HepG2 (cell line): ENCODE results near the gene SLC15A1.

Experiments
- EZH2 ChIP-seq: conservative IDR thresholded peaks from 2 replicates; pipeline ENCODE4 v1.6.1; 2012; ENCODE audit warnings: mild to moderate bottlenecking, low read depth, low read length, moderate library complexity
- HOXA5 ChIP-seq: sonication (generic); formaldehyde crosslinking; IDR thresholded peaks from 2 replicates; pipeline ENCODE4 v1.4.0; 2020; ENCODE audit warnings: missing genetic modification reagents
- KDM4B ChIP-seq: sonication (generic); formaldehyde crosslinking; IDR thresholded peaks from 2 replicates; pipeline ENCODE4 v1.4.0; 2020; ENCODE audit warnings: missing genetic modification reagents
- SMAD9 ChIP-seq: sonication (generic); formaldehyde crosslinking; IDR thresholded peaks from 2 replicates; pipeline ENCODE4 v1.5.1; 2020; ENCODE audit warnings: mild to moderate bottlenecking, missing genetic modification reagents
- TAF1 ChIP-seq: sonication (generic); formaldehyde crosslinking; IDR thresholded peaks from 2 replicates; pipeline ENCODE4 v1.4.0; 2020; ENCODE audit warnings: missing genetic modification reagents
- TP53 ChIP-seq: sonication (generic); formaldehyde crosslinking; conservative IDR thresholded peaks from 2 replicates; pipeline ENCODE4 v1.4.0; 2020; ENCODE audit warnings: missing genetic modification reagents
- ZNF850 ChIP-seq: sonication (generic); formaldehyde crosslinking; conservative IDR thresholded peaks from 2 replicates; pipeline ENCODE4 v1.9.0; 2021; ENCODE audit warnings: mild to moderate bottlenecking, missing genetic modification reagents
- TF ChIP-seq, protein P1 (sequence below): IDR thresholded peaks from 2 replicates; pipeline ENCODE4 v1.6.1; 2012; ENCODE audit warnings: inconsistent platforms
- TF ChIP-seq, protein P2 (sequence below): sonication (generic); formaldehyde crosslinking; IDR thresholded peaks from 2 replicates; pipeline ENCODE4 v1.8.1; 2023; ENCODE audit warnings: missing genetic modification reagents, mild to moderate bottlenecking, borderline replicate concordance
- TF ChIP-seq, protein P3 (sequence below), 2 experiments: sonication (generic) in 1 of 2; formaldehyde crosslinking in 1 of 2; IDR thresholded peaks; 2 replicates each; pipeline versions ENCODE4 v1.6.1 to v1.9.0; 2014 to 2022; ENCODE audit warnings: antibody characterized with exemption in 1 of 2, borderline replicate concordance in 1 of 2, inconsistent platforms in 1 of 2, low read depth in 1 of 2, missing genetic modification reagents in 1 of 2
- TF ChIP-seq, protein P4 (sequence below): sonication (generic); formaldehyde crosslinking; IDR thresholded peaks from 2 replicates; pipeline ENCODE4 v1.5.0; 2020; ENCODE audit warnings: mild to moderate bottlenecking, missing genetic modification reagents, moderate library complexity
- TF ChIP-seq, protein P5 (sequence below): sonication (generic); formaldehyde crosslinking; IDR thresholded peaks from 2 replicates; pipeline ENCODE4 v1.8.1; 2023; ENCODE audit warnings: mild to moderate bottlenecking, missing genetic modification reagents

DNA sequence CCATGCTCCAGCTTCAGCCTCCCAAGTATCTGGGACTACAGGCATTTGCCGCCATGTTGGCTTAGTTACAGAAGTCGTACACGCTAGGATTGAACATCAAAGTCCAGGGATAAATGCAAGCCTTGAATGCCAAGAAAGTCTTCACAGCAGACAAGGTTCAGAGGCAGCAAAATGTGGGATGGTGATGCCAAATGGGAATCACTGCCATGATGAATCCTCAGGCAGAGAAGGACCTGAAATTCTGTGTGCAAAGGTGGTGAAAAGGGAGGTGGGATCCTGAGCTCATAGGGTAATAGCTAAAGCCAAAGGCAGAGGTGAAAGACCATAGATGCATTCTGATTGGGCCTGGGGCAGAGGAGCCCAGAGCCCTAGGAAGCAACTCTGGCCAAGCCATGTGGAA lies 96.2 kb downstream of the SLC15A1 start:
- no peak for TF ChIP-seq TAF1 (CRISPR knock-in tag)
- TF ChIP-seq, protein P1, sequence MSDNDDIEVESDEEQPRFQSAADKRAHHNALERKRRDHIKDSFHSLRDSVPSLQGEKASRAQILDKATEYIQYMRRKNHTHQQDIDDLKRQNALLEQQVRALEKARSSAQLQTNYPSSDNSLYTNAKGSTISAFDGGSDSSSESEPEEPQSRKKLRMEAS = no peak
- TF ChIP-seq KDM4B (CRISPR knock-in tag) = no peak
- TF ChIP-seq SMAD9 (CRISPR knock-in tag) = no peak
- TF ChIP-seq HOXA5 = no peak
- TF ChIP-seq TP53 (CRISPR knock-in tag) = no peak
- TF ChIP-seq, protein P2, sequence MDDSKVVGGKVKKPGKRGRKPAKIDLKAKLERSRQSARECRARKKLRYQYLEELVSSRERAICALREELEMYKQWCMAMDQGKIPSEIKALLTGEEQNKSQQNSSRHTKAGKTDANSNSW (CRISPR knock-in tag) = no peak
- no peak for TF ChIP-seq EZH2
- no peak for TF ChIP-seq ZNF850 (CRISPR knock-in tag)
- TF ChIP-seq, protein P3, sequence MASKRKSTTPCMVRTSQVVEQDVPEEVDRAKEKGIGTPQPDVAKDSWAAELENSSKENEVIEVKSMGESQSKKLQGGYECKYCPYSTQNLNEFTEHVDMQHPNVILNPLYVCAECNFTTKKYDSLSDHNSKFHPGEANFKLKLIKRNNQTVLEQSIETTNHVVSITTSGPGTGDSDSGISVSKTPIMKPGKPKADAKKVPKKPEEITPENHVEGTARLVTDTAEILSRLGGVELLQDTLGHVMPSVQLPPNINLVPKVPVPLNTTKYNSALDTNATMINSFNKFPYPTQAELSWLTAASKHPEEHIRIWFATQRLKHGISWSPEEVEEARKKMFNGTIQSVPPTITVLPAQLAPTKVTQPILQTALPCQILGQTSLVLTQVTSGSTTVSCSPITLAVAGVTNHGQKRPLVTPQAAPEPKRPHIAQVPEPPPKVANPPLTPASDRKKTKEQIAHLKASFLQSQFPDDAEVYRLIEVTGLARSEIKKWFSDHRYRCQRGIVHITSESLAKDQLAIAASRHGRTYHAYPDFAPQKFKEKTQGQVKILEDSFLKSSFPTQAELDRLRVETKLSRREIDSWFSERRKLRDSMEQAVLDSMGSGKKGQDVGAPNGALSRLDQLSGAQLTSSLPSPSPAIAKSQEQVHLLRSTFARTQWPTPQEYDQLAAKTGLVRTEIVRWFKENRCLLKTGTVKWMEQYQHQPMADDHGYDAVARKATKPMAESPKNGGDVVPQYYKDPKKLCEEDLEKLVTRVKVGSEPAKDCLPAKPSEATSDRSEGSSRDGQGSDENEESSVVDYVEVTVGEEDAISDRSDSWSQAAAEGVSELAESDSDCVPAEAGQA (IDR thresholded peaks at IDR 0.05; ENCODE audit: low read depth) = no peak
- TF ChIP-seq, protein P3 (CRISPR knock-in tag; IDR thresholded peaks at IDR 0.05; ENCODE audit: borderline replicate concordance) = no peak
- TF ChIP-seq, protein P4, sequence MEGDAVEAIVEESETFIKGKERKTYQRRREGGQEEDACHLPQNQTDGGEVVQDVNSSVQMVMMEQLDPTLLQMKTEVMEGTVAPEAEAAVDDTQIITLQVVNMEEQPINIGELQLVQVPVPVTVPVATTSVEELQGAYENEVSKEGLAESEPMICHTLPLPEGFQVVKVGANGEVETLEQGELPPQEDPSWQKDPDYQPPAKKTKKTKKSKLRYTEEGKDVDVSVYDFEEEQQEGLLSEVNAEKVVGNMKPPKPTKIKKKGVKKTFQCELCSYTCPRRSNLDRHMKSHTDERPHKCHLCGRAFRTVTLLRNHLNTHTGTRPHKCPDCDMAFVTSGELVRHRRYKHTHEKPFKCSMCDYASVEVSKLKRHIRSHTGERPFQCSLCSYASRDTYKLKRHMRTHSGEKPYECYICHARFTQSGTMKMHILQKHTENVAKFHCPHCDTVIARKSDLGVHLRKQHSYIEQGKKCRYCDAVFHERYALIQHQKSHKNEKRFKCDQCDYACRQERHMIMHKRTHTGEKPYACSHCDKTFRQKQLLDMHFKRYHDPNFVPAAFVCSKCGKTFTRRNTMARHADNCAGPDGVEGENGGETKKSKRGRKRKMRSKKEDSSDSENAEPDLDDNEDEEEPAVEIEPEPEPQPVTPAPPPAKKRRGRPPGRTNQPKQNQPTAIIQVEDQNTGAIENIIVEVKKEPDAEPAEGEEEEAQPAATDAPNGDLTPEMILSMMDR = no peak
- TF ChIP-seq, protein P5, sequence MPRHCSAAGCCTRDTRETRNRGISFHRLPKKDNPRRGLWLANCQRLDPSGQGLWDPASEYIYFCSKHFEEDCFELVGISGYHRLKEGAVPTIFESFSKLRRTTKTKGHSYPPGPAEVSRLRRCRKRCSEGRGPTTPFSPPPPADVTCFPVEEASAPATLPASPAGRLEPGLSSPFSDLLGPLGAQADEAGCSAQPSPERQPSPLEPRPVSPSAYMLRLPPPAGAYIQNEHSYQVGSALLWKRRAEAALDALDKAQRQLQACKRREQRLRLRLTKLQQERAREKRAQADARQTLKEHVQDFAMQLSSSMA (CRISPR knock-in tag) = no peak
